Uterus (tissue), 4 donors: ENCODE measurements around the gene UGT1A1. TPM values are rescaled to one million over a fixed set of nuclear protein-coding genes. Genes with fewer than 3 reads are reported as not detected.

Experiments
- DNase-seq, 2 donors: peaks; one replicate each; pipeline ENCODE4 v3.0.0-alpha.2; 2019 to 2020
- H3K27ac ChIP-seq, 2 donors: fragments of 200-600 bp; sonication (generic); 1 replicate in 1 of 2; 2 replicates in 1 of 2; pipeline ENCODE4 v1.5.1; 2016 to 2018
- H3K27me3 ChIP-seq, 2 donors: fragments of 200-600 bp; sonication (generic); one replicate each; pipeline ENCODE4 v1.5.1; 2018 to 2019; ENCODE audit warnings: control low read depth in 1 of 2
- H3K36me3 ChIP-seq, 2 donors: fragments of 200-600 bp; sonication (generic); one replicate each; pipeline ENCODE4 v1.5.1; 2019; ENCODE audit warnings: control low read depth in 1 of 2
- H3K4me1 ChIP-seq, 2 donors: fragments of 200-600 bp; sonication (generic); one replicate each; pipeline ENCODE4 v1.5.1; 2018 to 2019; ENCODE audit warnings: control low read depth in 1 of 2
- H3K4me3 ChIP-seq, 2 donors: fragments of 200-600 bp; sonication (generic); 1 replicate in 1 of 2; 2 replicates in 1 of 2; pipeline ENCODE4 v1.5.1; 2018 to 2019; ENCODE audit warnings: mild to moderate bottlenecking in 1 of 2
- H3K9me3 ChIP-seq, 2 donors: fragments of 200-600 bp; sonication (generic); one replicate each; pipeline ENCODE4 v1.5.1; 2019; ENCODE audit warnings: control low read depth in 1 of 2
- CTCF ChIP-seq, 4 experiments: fragments of 200-600 bp in 2 of 4; fragments of 450-650 bp in 2 of 4; sonication (generic) in 2 of 4; IDR thresholded peaks; one replicate each; pipeline ENCODE4 v1.5.1; 2016 to 2019; ENCODE audit warnings: antibody characterized with exemption in 4 of 4, mild to moderate bottlenecking in 2 of 4, moderate library complexity in 1 of 4
- POLR2A ChIP-seq, 2 donors: fragments of 450-650 bp; IDR thresholded peaks; one replicate each; pipeline ENCODE4 v1.6.1; 2016; ENCODE audit warnings: antibody characterized with exemption in 2 of 2, mild to moderate bottlenecking in 1 of 2, moderate library complexity in 1 of 2
- intact Hi-C: fragments of 100-400 bp; cut with DNase I; formaldehyde crosslinking; loops from one replicate; pipeline ENCODE4 v1.15.1; 2023; ENCODE audit warnings: low total_unique reads
- total RNA-seq, 4 donors: library from RNA; depleted of rRNA in 3 of 4; stranded (reverse); fragments of >200 nt in 3 of 4; gene quantifications; one replicate each; pipeline versions ENCODE4 v1.1.0 to v1.2.4, GENCODE V29; 2014 to 2023
- donor health status: DM: yes; HTN: yes; CAD: no.

The UGT1A1 gene
- total RNA-seq, 4 donors from 2014 or later, result not detected

GRCh38 chr2:233822101-233822771, 62.2 kb downstream of the UGT1A1 start:
- no peak overlapping the region for H3K4me3 ChIP-seq
- TF ChIP-seq POLR2A (IDR thresholded peaks at IDR 0.05) (no peak), CTCF (IDR thresholded peaks at IDR 0.05) (no peak)
- no peaks in the 10 kb centered on the region for H3K9me3 ChIP-seq
- no peak overlapping the region for H3K27ac ChIP-seq
- H3K4me1 ChIP-seq, result no peaks in the 10 kb centered on the region
- no peak for DNase-seq
- no peaks in the 10 kb centered on the region for H3K36me3 ChIP-seq
- no peaks in the 10 kb centered on the region for H3K27me3 ChIP-seq
- intact Hi-C loops, result no loop called here

Other genes starting within 250 kb of the UGT1A1 start
- gene USP40, start 193.5 kb upstream of the UGT1A1 start, total RNA-seq, result 10 to 100 TPM; 14.7 to 60.2 (median 49.5) TPM
- not detected for gene UGT1A8, start 142.6 kb upstream of the UGT1A1 start, total RNA-seq
- not detected for gene UGT1A10, start 123.8 kb upstream of the UGT1A1 start, total RNA-seq
- gene UGT1A9, start 88.4 kb upstream of the UGT1A1 start, total RNA-seq, result not detected
- gene UGT1A7, start 78.4 kb upstream of the UGT1A1 start, total RNA-seq, result under 1 TPM in 1 of 4 donors, not detected in 3; 0.29 TPM
- not detected for gene UGT1A6, start 67.4 kb upstream of the UGT1A1 start, total RNA-seq
- not detected for gene UGT1A5, start 47.4 kb upstream of the UGT1A1 start, total RNA-seq
- not detected for gene UGT1A4, start 41.5 kb upstream of the UGT1A1 start, total RNA-seq
- not detected for gene UGT1A3, start 31.2 kb upstream of the UGT1A1 start, total RNA-seq
- gene MROH2A, start 18.1 kb downstream of the UGT1A1 start, total RNA-seq, result not detected
- 10 to 100 TPM in 1 of 4 donors, not detected in 3; 13.0 TPM for gene HJURP, start 94.3 kb downstream of the UGT1A1 start, total RNA-seq
- gene TRPM8, start 157.1 kb downstream of the UGT1A1 start, total RNA-seq, result under 1 TPM in 1 of 4 donors, not detected in 3; 0.35 TPM